WTC11 (cell line): ENCODE results near the gene PDZRN3. TPM values are rescaled to one million over a fixed set of nuclear protein-coding genes. Genes with fewer than 3 reads are reported as not detected.

Experiments
- ATAC-seq: fragments of 200-7000 bp; cut with Tn5 transposase; 2 replicates; pipeline ENCODE4 v1.10.0; 2021; ENCODE audit warnings: mild to moderate bottlenecking, moderate library complexity
- CTCF ChIA-PET: fragments of 300-600 bp; sonication (Branson Sonifier 250); formaldehyde crosslinking; loops from one replicate; lab custom pipeline; 2021; ENCODE audit warnings: antibody characterized with exemption; lab: Charles Lee
- POLR2A ChIA-PET: fragments of 350-600 bp; sonication (Branson Sonifier 250); formaldehyde crosslinking; loops from one replicate; lab custom pipeline; 2021; ENCODE audit warnings: antibody characterized with exemption; lab: Charles Lee
- DNase-seq: peaks from one replicate; pipeline ENCODE4 v3.0.0; 2021; ENCODE audit warnings: low spot score
- H3K27ac Mint-ChIP-seq: 2 replicates; pipeline ENCODE4 v1.8.0; 2021; ENCODE audit warnings: mixed read lengths
- H3K27me3 Mint-ChIP-seq: 2 replicates; pipeline ENCODE4 v1.8.0; 2021; ENCODE audit warnings: low read depth, mild to moderate bottlenecking, moderate library complexity, mixed read lengths
- H3K36me3 Mint-ChIP-seq: 2 replicates; pipeline ENCODE4 v1.8.0; 2021; ENCODE audit warnings: mixed read lengths
- H3K4me1 Mint-ChIP-seq: 2 replicates; pipeline ENCODE4 v1.8.0; 2022; ENCODE audit warnings: mixed read lengths
- H3K4me3 Mint-ChIP-seq: 2 replicates; pipeline ENCODE4 v1.8.0; 2021; ENCODE audit warnings: mild to moderate bottlenecking, moderate library complexity, mixed read lengths
- H3K9me3 Mint-ChIP-seq: 2 replicates; pipeline ENCODE4 v1.8.0; 2021; ENCODE audit warnings: mixed read lengths
- CREB1 ChIP-seq: sonication (generic); formaldehyde crosslinking; IDR thresholded peaks from 2 replicates; pipeline ENCODE4 v1.8.0; 2023; ENCODE audit warnings: mild to moderate bottlenecking, missing genetic modification reagents
- EMX1 ChIP-seq: fragments of 250-450 bp; sonication (Bioruptor Pico); IDR thresholded peaks from 2 replicates; pipeline ENCODE4 v1.8.0; 2021; ENCODE audit warnings: mild to moderate bottlenecking
- FOXP1 ChIP-seq: sonication (generic); formaldehyde crosslinking; IDR thresholded peaks from 2 replicates; pipeline ENCODE4 v1.8.0; 2022; ENCODE audit warnings: missing genetic modification reagents, mild to moderate bottlenecking, moderate library complexity, borderline replicate concordance
- FOXP4 ChIP-seq: sonication (generic); formaldehyde crosslinking; IDR thresholded peaks from 2 replicates; pipeline ENCODE4 v1.8.0; 2022; ENCODE audit warnings: mild to moderate bottlenecking, missing genetic modification reagents
- HMGA2 ChIP-seq: fragments of 250-450 bp; sonication (Bioruptor Pico); IDR thresholded peaks from 2 replicates; pipeline ENCODE4 v1.4.0; 2021; ENCODE audit warnings: mild to moderate bottlenecking, moderate library complexity
- NFYB ChIP-seq: sonication (generic); formaldehyde crosslinking; conservative IDR thresholded peaks from 2 replicates; pipeline ENCODE4 v1.8.0; 2022; ENCODE audit warnings: low read depth, missing genetic modification reagents
- NR1H2 ChIP-seq: sonication (generic); formaldehyde crosslinking; IDR thresholded peaks from 2 replicates; pipeline ENCODE4 v1.9.0; 2021; ENCODE audit warnings: mild to moderate bottlenecking, moderate library complexity, missing genetic modification reagents
- PREB ChIP-seq: sonication (generic); formaldehyde crosslinking; IDR thresholded peaks from 2 replicates; pipeline ENCODE4 v1.8.1; 2022; ENCODE audit warnings: mild to moderate bottlenecking, missing genetic modification reagents, moderate library complexity, borderline replicate concordance
- SMAD3 ChIP-seq: sonication (generic); formaldehyde crosslinking; IDR thresholded peaks from 2 replicates; pipeline ENCODE4 v1.8.0; 2022; ENCODE audit warnings: missing genetic modification reagents, mild to moderate bottlenecking, borderline replicate concordance
- ZNF121 ChIP-seq: sonication (generic); formaldehyde crosslinking; IDR thresholded peaks from 2 replicates; pipeline ENCODE4 v1.8.0; 2023; ENCODE audit warnings: missing genetic modification reagents
- ZNF232 ChIP-seq: sonication (generic); formaldehyde crosslinking; IDR thresholded peaks from 2 replicates; pipeline ENCODE4 v1.8.0; 2022; ENCODE audit warnings: mild to moderate bottlenecking, missing genetic modification reagents
- ZNF423 ChIP-seq: fragments of 250-450 bp; sonication (Bioruptor Pico); IDR thresholded peaks from 2 replicates; pipeline ENCODE4 v2.1.2; 2022; ENCODE audit warnings: mild to moderate bottlenecking, moderate library complexity
- total RNA-seq: library from RNA; stranded (reverse); gene quantifications from 3 replicates; pipeline ENCODE4 v1.2.3, GENCODE V29; 2021
- TF ChIP-seq, protein P1 (sequence below): fragments of 200-600 bp; IDR thresholded peaks from 2 replicates; pipeline ENCODE4 v1.8.0; 2022; ENCODE audit warnings: antibody characterized with exemption
- TF ChIP-seq, protein P2 (sequence below): sonication (generic); formaldehyde crosslinking; IDR thresholded peaks from 2 replicates; pipeline ENCODE4 v1.8.1; 2023; ENCODE audit warnings: mild to moderate bottlenecking, missing genetic modification reagents, moderate library complexity
- TF ChIP-seq, protein P3 (sequence below): fragments of 250-450 bp; sonication (Bioruptor Pico); conservative IDR thresholded peaks from 2 replicates; pipeline ENCODE4 v1.9.0; 2021; ENCODE audit warnings: mild to moderate bottlenecking
- TF ChIP-seq, protein P4 (sequence below): fragments of 250-450 bp; sonication (Bioruptor Pico); IDR thresholded peaks from 2 replicates; pipeline ENCODE4 v1.9.0; 2021; ENCODE audit warnings: moderate library complexity, mild to moderate bottlenecking, inconsistent platforms, borderline replicate concordance

PDZRN3 gene
- total RNA-seq, 1 experiment from 2014 or later = 9.5 TPM

DNA sequence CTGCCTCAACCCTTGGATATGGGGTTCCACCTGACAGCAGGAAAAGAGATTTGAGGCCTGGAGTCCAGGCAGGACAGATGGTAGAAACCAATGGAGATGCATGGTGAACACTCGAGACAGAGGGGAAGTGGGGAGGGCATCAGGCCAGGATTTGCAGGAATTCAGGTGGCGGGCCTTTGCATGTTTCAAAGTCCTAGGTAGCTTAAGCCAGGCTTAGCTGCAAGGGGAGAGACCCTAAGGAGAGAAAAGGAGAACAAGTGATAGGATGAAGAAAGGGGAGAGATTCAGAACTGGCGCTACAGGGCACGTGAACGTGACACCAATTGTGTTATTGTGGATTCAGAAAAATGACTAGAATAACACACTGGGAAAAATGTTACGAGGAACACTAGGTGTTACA is 182.6 kb downstream of the PDZRN3 start:
- H3K4me1 Mint-ChIP-seq = peaks cover 5% of the 10 kb centered on the region; the same call in 1 of the 2 replicates
- ATAC-seq (no peak), DNase-seq (no peak)
- H3K27ac Mint-ChIP-seq = no peak overlapping the region
- no peaks in the 10 kb centered on the region for H3K9me3 Mint-ChIP-seq
- H3K4me3 Mint-ChIP-seq = no peak overlapping the region
- no peak for TF ChIP-seq FOXP1 (CRISPR knock-in tag)
- H3K36me3 Mint-ChIP-seq = no peaks in the 10 kb centered on the region
- ChIA-PET CTCF (interaction anchor here (1.5 kb wide), 1 partner anchor 66 kb away, joined by 3 read pairs; no protein-coding TSS in a partner anchor), POLR2A (no interaction called here)
- no peaks in the 10 kb centered on the region for H3K27me3 Mint-ChIP-seq

GRCh38 chr3:73437828-73438227 is 186.9 kb downstream of the PDZRN3 start:
- DNase-seq (no peak), ATAC-seq (no peak)
- Mint-ChIP-seq H3K4me1 (peaks cover 11% of the 10 kb centered on the region), H3K27me3 (no peaks in the 10 kb centered on the region), H3K36me3 (no peaks in the 10 kb centered on the region), H3K4me3 (no peak overlapping the region)
- POLR2A ChIA-PET = no interaction called here
- no peak for TF ChIP-seq ZNF232
- TF ChIP-seq EMX1 = no peak
- no peak for TF ChIP-seq NFYB
- TF ChIP-seq, protein P1, sequence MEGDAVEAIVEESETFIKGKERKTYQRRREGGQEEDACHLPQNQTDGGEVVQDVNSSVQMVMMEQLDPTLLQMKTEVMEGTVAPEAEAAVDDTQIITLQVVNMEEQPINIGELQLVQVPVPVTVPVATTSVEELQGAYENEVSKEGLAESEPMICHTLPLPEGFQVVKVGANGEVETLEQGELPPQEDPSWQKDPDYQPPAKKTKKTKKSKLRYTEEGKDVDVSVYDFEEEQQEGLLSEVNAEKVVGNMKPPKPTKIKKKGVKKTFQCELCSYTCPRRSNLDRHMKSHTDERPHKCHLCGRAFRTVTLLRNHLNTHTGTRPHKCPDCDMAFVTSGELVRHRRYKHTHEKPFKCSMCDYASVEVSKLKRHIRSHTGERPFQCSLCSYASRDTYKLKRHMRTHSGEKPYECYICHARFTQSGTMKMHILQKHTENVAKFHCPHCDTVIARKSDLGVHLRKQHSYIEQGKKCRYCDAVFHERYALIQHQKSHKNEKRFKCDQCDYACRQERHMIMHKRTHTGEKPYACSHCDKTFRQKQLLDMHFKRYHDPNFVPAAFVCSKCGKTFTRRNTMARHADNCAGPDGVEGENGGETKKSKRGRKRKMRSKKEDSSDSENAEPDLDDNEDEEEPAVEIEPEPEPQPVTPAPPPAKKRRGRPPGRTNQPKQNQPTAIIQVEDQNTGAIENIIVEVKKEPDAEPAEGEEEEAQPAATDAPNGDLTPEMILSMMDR = no peak
- no peak for TF ChIP-seq CREB1 (CRISPR knock-in tag)
- TF ChIP-seq ZNF423 (CRISPR knock-in tag) = no peak
- TF ChIP-seq ZNF121 = no peak
- TF ChIP-seq, protein P2, sequence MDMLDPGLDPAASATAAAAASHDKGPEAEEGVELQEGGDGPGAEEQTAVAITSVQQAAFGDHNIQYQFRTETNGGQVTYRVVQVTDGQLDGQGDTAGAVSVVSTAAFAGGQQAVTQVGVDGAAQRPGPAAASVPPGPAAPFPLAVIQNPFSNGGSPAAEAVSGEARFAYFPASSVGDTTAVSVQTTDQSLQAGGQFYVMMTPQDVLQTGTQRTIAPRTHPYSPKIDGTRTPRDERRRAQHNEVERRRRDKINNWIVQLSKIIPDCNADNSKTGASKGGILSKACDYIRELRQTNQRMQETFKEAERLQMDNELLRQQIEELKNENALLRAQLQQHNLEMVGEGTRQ (CRISPR knock-in tag) = no peak
- TF ChIP-seq, protein P3, sequence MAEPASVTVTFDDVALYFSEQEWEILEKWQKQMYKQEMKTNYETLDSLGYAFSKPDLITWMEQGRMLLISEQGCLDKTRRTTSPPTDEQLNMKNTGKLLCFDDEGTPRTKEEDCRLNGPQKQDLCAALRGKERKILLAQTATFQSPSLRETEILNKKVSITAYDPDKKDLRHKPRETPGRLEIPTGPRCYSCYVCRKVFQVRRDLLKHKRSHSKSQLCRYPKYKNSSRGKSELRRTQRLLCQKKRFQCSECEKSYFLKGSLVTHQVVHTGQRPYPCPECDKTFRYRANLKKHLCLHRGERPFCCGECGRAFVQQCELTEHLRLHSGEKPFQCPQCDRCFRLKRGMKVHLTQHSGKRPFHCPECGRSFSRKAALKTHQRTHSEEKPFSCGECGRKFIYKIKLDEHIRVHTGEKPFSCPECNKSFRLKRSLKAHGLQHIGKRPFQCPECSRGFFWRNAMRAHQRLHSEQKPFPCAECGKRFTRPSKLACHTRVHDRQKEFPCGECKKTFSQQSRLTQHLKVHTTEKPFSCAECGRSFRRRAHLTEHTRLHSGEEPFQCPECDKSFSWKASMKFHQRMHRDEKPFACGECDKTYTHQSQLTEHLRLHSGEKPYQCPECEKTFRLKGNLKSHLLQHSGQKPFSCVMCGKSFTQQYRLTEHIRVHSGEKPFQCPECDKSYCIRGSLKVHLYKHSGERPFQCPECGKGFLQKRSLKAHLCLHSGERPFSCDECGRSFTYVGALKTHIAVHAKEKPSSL (CRISPR knock-in tag) = no peak
- no peak for TF ChIP-seq PREB (CRISPR knock-in tag)
- no peak for TF ChIP-seq SMAD3 (CRISPR knock-in tag)
- TF ChIP-seq, protein P4, sequence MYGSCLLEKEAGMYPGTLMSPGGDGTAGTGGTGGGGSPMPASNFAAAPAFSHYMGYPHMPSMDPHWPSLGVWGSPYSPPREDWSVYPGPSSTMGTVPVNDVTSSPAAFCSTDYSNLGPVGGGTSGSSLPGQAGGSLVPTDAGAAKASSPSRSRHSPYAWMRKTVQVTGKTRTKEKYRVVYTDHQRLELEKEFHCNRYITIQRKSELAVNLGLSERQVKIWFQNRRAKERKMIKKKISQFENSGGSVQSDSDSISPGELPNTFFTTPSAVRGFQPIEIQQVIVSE (CRISPR knock-in tag) = no peak
- no peak for TF ChIP-seq HMGA2 (CRISPR knock-in tag)
- no peak for TF ChIP-seq FOXP4 (CRISPR knock-in tag)
- no peak for TF ChIP-seq NR1H2 (CRISPR knock-in tag)
- TF ChIP-seq, all 79 proteins: peak for 0
- CTCF ChIA-PET = no interaction called here
- H3K27ac Mint-ChIP-seq = no peak overlapping the region
- no peaks in the 10 kb centered on the region for H3K9me3 Mint-ChIP-seq
